Measurements from ENCODE around the gene NRF1. TPM values are rescaled to one million over a fixed set of nuclear protein-coding genes. Genes with fewer than 3 reads are reported as not detected.

NRF1 gene
- total RNA-seq, 1 donor from 2014 or later = 16.7 TPM

DNA sequence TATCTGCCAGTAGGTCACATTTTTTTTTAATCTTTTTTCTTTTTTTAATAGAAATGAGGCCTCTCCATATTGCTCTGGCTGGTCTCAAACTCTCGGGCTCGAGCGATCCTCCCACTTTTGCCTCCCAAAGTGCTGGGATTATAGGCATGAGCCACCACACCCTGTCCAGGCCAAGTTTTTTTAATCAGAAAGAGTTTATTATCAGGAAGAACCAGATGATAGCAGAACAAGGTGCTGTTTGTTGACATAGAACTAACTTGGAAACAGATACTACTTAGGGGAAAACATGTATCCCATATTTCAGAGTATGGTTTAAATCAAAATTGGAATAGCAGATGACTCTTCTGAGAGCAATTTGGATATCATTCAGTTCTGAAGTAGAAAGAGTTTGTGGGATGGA lies 118.6 kb downstream of the NRF1 start:
- Histone ChIP-seq H3K27ac (no peak overlapping the region), H3K4me1 (no peaks in the 10 kb centered on the region), H3K4me3 (no peak overlapping the region), H3K27me3 (ENCODE audit: low read depth) (no peaks in the 10 kb centered on the region), H3K36me3 (peaks cover 92% of the 10 kb centered on the region), H3K9me3 (no peaks in the 10 kb centered on the region)
- intact Hi-C loops (cut with DNase I) = no loop called here
- TF ChIP-seq CTCF (IDR thresholded peaks at IDR 0.05) = no peak
- ATAC-seq (no peak), DNase-seq (no peak)

- no peaks in the 10 kb centered on the region for H3K9me3 ChIP-seq
- H3K4me1 ChIP-seq = no peaks in the 10 kb centered on the region
- H3K27me3 ChIP-seq (ENCODE audit: low read depth) = no peaks in the 10 kb centered on the region
- H3K36me3 ChIP-seq = peaks cover 81% of the 10 kb centered on the region
- intact Hi-C loops (cut with DNase I) = no loop called here
- no peak for ATAC-seq
- DNase-seq = no peak
- TF ChIP-seq CTCF (IDR thresholded peaks at IDR 0.05) = no peak
- H3K4me3 ChIP-seq = no peak overlapping the region
- H3K27ac ChIP-seq = no peak overlapping the region
These were observed 122.9 kb downstream of the NRF1 start for GRCh38 chr7:129734400-129734799.

GRCh38 chr7:129739427-129739826 lies 127.9 kb downstream of the NRF1 start:
- H3K9me3 ChIP-seq = no peaks in the 10 kb centered on the region
- intact Hi-C loops (cut with DNase I) = no loop called here
- no peak overlapping the region for H3K4me3 ChIP-seq
- H3K36me3 ChIP-seq = peaks cover 63% of the 10 kb centered on the region
- no peak for DNase-seq
- no peak for ATAC-seq
- H3K27ac ChIP-seq = no peak overlapping the region
- H3K4me1 ChIP-seq = no peaks in the 10 kb centered on the region
- TF ChIP-seq CTCF (IDR thresholded peaks at IDR 0.05) = no peak
- no peaks in the 10 kb centered on the region for H3K27me3 ChIP-seq (ENCODE audit: low read depth)

GRCh38 chr7:129740574-129741410 lies 129.3 kb downstream of the NRF1 start:
- no peaks in the 10 kb centered on the region for H3K4me1 ChIP-seq
- no peaks in the 10 kb centered on the region for H3K27me3 ChIP-seq (ENCODE audit: low read depth)
- H3K4me3 ChIP-seq = no peak overlapping the region
- no peaks in the 10 kb centered on the region for H3K9me3 ChIP-seq
- DNase-seq = no peak
- TF ChIP-seq CTCF (IDR thresholded peaks at IDR 0.05) = no peak
- no peak for ATAC-seq
- H3K27ac ChIP-seq = no peak overlapping the region
- peaks cover 58% of the 10 kb centered on the region for H3K36me3 ChIP-seq
- intact Hi-C loops (cut with DNase I) = no loop called here

DNA sequence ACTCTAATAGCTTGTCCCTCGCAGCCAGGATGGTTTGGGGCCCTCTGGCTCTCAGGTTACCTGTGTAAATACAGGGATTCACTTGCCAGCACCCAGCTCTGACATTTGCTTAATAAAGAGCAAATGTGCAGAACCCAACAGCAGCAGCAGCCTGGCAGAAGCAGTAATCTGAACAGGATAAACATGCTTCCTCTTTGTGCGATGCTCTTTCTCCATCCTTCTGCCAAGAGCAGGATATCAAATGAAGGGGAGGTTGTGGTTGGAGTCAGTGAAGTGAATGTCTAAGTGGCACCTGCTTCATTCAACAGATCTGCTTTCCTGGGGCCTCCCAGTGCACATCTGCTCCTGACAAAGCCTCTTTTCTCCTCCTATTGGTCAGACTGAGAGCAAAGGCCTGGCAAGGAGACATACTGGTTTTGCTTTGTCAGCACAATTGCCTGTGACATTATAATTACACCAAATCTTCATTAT lies 130.3 kb downstream of the NRF1 start:
- no peaks in the 10 kb centered on the region for H3K27me3 ChIP-seq (ENCODE audit: low read depth)
- no peak overlapping the region for H3K27ac ChIP-seq
- no peaks in the 10 kb centered on the region for H3K4me1 ChIP-seq
- H3K4me3 ChIP-seq = no peak overlapping the region
- DNase-seq = no peak
- intact Hi-C loops (cut with DNase I) = no loop called here
- H3K9me3 ChIP-seq = no peaks in the 10 kb centered on the region
- peaks cover 66% of the 10 kb centered on the region for H3K36me3 ChIP-seq
- no peak for TF ChIP-seq CTCF (IDR thresholded peaks at IDR 0.05)
- ATAC-seq = no peak
